ENCODE results near the gene TBCD.
"Not testable (repeated sequence)": the region's sequence is repeated elsewhere in the genome, so short reads cannot be mapped to it uniquely, and the experiment has no call there.

DNA sequence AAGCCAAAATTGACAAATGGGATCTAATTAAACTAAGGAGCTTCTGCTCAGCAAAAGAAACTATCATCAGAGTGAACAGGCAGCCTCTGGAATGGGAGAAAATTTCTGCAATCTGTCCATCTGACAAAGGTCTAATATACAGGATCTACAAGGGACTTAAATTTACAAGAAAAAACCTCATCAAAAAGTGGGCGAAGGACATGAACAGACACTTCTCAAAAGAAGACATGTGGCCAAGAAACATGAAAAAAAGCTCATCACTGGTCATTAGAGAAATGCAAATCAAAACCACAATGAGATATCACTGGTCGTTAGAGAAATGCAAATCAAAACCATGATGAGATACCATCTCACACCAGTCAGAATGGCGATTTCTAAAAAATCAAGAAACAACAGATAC is 203.2 kb downstream of the TBCD start:
- not testable (repeated sequence) for TF ChIP-seq EZH2 (IDR thresholded peaks at IDR 0.05); POLR2AphosphoS5 (IDR thresholded peaks at IDR 0.05; ENCODE audit: borderline replicate concordance, low read depth, low read length)
